HFFc6 (cell line): ENCODE measurements around the gene CXXC4. TPM values are rescaled to one million over a fixed set of nuclear protein-coding genes. Genes with fewer than 3 reads are reported as not detected.

Experiments used
- DNase-seq: peaks from one replicate; pipeline ENCODE4 v3.0.0-alpha.2; 2018
- H3K27ac Mint-ChIP-seq: 2 replicates; pipeline ENCODE4 v1.8.0; 2020; ENCODE audit warnings: mild to moderate bottlenecking, mixed read lengths
- H3K27me3 Mint-ChIP-seq: 2 replicates; pipeline ENCODE4 v1.8.0; 2021; ENCODE audit warnings: mild to moderate bottlenecking, moderate library complexity, mixed read lengths; ENCODE audit not compliant: insufficient read depth
- H3K36me3 Mint-ChIP-seq: 2 replicates; pipeline ENCODE4 v1.8.0; 2021; ENCODE audit warnings: low read depth, mixed read lengths
- H3K4me1 Mint-ChIP-seq: 2 replicates; pipeline ENCODE4 v1.8.0; 2020; ENCODE audit warnings: low read depth, mixed read lengths
- H3K4me3 Mint-ChIP-seq: 2 replicates; pipeline ENCODE4 v1.8.0; 2020; ENCODE audit warnings: mild to moderate bottlenecking, moderate library complexity, mixed read lengths
- H3K9me3 Mint-ChIP-seq: 2 replicates; pipeline ENCODE4 v1.8.0; 2020; ENCODE audit warnings: mild to moderate bottlenecking, mixed read lengths
- CTCF ChIP-seq: fragments of 200-600 bp; sonication (generic); IDR thresholded peaks from 2 replicates; pipeline ENCODE4 v1.5.0; 2021; ENCODE audit warnings: antibody characterized with exemption, mild to moderate bottlenecking
- total RNA-seq, 6 experiments: library from RNA; stranded (reverse); fragmentation: NEBNext Ultra II Directional; extraction: Animal tissue kit (Norgen Biotek cat#: 25700); gene quantifications; 2 replicates in 1 of 6; 3 replicates in 5 of 6; pipeline ENCODE4 v1.2.3, GENCODE V29; 2021

The CXXC4 gene
- total RNA-seq, 6 experiments from 2014 or later = not detected

GRCh38 chr4:104424475-104424941 lies 70.2 kb downstream of the CXXC4 start:
- Mint-ChIP-seq H3K27ac (no peak overlapping the region), H3K9me3 (peaks cover 19% of the 10 kb centered on the region), H3K4me1 (no peaks in the 10 kb centered on the region), H3K36me3 (no peaks in the 10 kb centered on the region), H3K27me3 (no peaks in the 10 kb centered on the region), H3K4me3 (no peak overlapping the region)
- TF ChIP-seq CTCF = no peak
- DNase-seq = no peak

- peaks cover 12% of the 10 kb centered on the region for H3K9me3 Mint-ChIP-seq
- no peak for TF ChIP-seq CTCF
- H3K36me3 Mint-ChIP-seq = no peaks in the 10 kb centered on the region
- H3K27me3 Mint-ChIP-seq = no peaks in the 10 kb centered on the region; the same call in 1 of the 2 replicates
- no peaks in the 10 kb centered on the region for H3K4me1 Mint-ChIP-seq
- no peak overlapping the region for H3K27ac Mint-ChIP-seq
- no peak for DNase-seq
- no peak overlapping the region for H3K4me3 Mint-ChIP-seq
These were observed 73.1 kb downstream of the CXXC4 start for GRCh38 chr4:104421566-104421965.

- TF ChIP-seq CTCF = no peak
- no peak overlapping the region for H3K4me3 Mint-ChIP-seq
- no peaks in the 10 kb centered on the region; the same call in 1 of the 2 replicates for H3K27me3 Mint-ChIP-seq
- no peaks in the 10 kb centered on the region for H3K4me1 Mint-ChIP-seq
- H3K9me3 Mint-ChIP-seq = peaks cover 17% of the 10 kb centered on the region
- H3K27ac Mint-ChIP-seq = no peak overlapping the region
- DNase-seq = no peak
- no peaks in the 10 kb centered on the region for H3K36me3 Mint-ChIP-seq
These were observed 73.9 kb downstream of the CXXC4 start for GRCh38 chr4:104420766-104421165.
